ENCODE data around the gene GTF2H1.
"Not testable (repeated sequence)": the region's sequence is repeated elsewhere in the genome, so short reads cannot be mapped to it uniquely, and the experiment has no call there.

Gene GTF2H1

GRCh38 chr11:18383388-18384156, 61.2 kb downstream of the GTF2H1 start:
- peak; percentile 5 to 13 for DNase-seq

- DNase-seq, result no peak
These were observed 61.8 kb downstream of the GTF2H1 start for GRCh38 chr11:18384157-18384641.

- DNase-seq, result no peak
These were observed 67.7 kb downstream of the GTF2H1 start for GRCh38 chr11:18390088-18390487.

- no peak for DNase-seq
These were observed 70.3 kb downstream of the GTF2H1 start for GRCh38 chr11:18392434-18393321.

GRCh38 chr11:18393581-18394274, 71.4 kb downstream of the GTF2H1 start:
- DNase-seq, result peak in 1 of 2 experiments; percentile 56

- DNase-seq, result peak; percentile 93 to 98
These were observed 72.0 kb downstream of the GTF2H1 start, which contains the start of gene LDHA for GRCh38 chr11:18394275-18394927. LDHA (plus strand) TSS chr11:18394563; CDS start chr11:18396843, 2,280 bp downstream.

GRCh38 chr11:18394928-18395734, 72.8 kb downstream of the GTF2H1 start:
- DNase-seq, result peak; percentile 69 to 76

GRCh38 chr11:18395735-18396504, 73.6 kb downstream of the GTF2H1 start:
- peak; percentile 99 for DNase-seq

- DNase-seq, result no peak
These were observed 75.6 kb downstream of the GTF2H1 start for GRCh38 chr11:18397921-18398320.

GRCh38 chr11:18401077-18401476, 78.7 kb downstream of the GTF2H1 start:
- not testable (repeated sequence) for DNase-seq

- DNase-seq, result no peak
These were observed 81.7 kb downstream of the GTF2H1 start for GRCh38 chr11:18404062-18404461.

GRCh38 chr11:18407400-18407799, 85.0 kb downstream of the GTF2H1 start:
- not testable (repeated sequence) for DNase-seq

- DNase-seq, result no peak
These were observed 86.4 kb downstream of the GTF2H1 start for GRCh38 chr11:18408558-18409291.

GRCh38 chr11:18416459-18416858, 94.1 kb downstream of the GTF2H1 start:
- DNase-seq, result no peak

All from NCI-H526 (cell line).